HEK293T (cell line): ENCODE measurements around the gene ANKRD52.
A peak's percentile ranks its signal among the peaks of the same experiment; 100 is the strongest.

Source experiments
- ARNT ChIP-seq: fragments of 450-650 bp; IDR thresholded peaks from 2 replicates; pipeline ENCODE4 v1.6.1; 2017; ENCODE audit warnings: mild to moderate bottlenecking
- BHLHE40 ChIP-seq: fragments of 450-650 bp; IDR thresholded peaks from 2 replicates; pipeline ENCODE4 v1.6.1; 2016; ENCODE audit warnings: mild to moderate bottlenecking, moderate library complexity, borderline replicate concordance
- ELF4 ChIP-seq: fragments of 450-650 bp; IDR thresholded peaks from 2 replicates; pipeline ENCODE4 v1.6.1; 2017; ENCODE audit warnings: antibody characterized with exemption
- FOXM1 ChIP-seq: fragments of 450-650 bp; IDR thresholded peaks from 2 replicates; pipeline ENCODE4 v1.6.1; 2017; ENCODE audit warnings: mild to moderate bottlenecking, borderline replicate concordance
- NFRKB ChIP-seq: fragments of 450-650 bp; IDR thresholded peaks from 2 replicates; pipeline ENCODE4 v1.6.1; 2016; ENCODE audit warnings: mild to moderate bottlenecking, moderate library complexity
- SP1 ChIP-seq: fragments of 450-650 bp; IDR thresholded peaks from 2 replicates; pipeline ENCODE4 v1.6.1; 2017
- SUZ12 ChIP-seq: fragments of 450-650 bp; IDR thresholded peaks from 2 replicates; pipeline ENCODE4 v1.6.1; 2016; ENCODE audit warnings: mild to moderate bottlenecking
- ZNF384 ChIP-seq: fragments of 450-650 bp; IDR thresholded peaks from 2 replicates; pipeline ENCODE4 v1.6.1; 2016
- TF ChIP-seq, protein P1 (sequence below): fragments of 450-650 bp; IDR thresholded peaks from 2 replicates; pipeline ENCODE4 v1.6.1; 2016

GRCh38 chr12:56224102-56224701, 34.0 kb downstream of the ANKRD52 start, which contains the start of gene NABP2:
- TF ChIP-seq ARNT (no peak), NFRKB (no peak), SP1 (no peak), ZNF384 (no peak), SUZ12 (no peak), FOXM1 (no peak), BHLHE40 (no peak), ELF4 (peak; percentile 84)
- TF ChIP-seq, protein P1, sequence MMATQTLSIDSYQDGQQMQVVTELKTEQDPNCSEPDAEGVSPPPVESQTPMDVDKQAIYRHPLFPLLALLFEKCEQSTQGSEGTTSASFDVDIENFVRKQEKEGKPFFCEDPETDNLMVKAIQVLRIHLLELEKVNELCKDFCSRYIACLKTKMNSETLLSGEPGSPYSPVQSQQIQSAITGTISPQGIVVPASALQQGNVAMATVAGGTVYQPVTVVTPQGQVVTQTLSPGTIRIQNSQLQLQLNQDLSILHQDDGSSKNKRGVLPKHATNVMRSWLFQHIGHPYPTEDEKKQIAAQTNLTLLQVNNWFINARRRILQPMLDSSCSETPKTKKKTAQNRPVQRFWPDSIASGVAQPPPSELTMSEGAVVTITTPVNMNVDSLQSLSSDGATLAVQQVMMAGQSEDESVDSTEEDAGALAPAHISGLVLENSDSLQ: no peak
